Prostate gland (tissue), 2 donors: ENCODE measurements around the gene KAT2A. TPM values are rescaled to one million over a fixed set of nuclear protein-coding genes. Genes with fewer than 3 reads are reported as not detected.
A peak's percentile ranks its signal among the peaks of the same experiment; 100 is the strongest.

ENCODE experiments used
- DNase-seq: peaks from one replicate; pipeline ENCODE4 v3.0.0-alpha.2; 2019; ENCODE audit warnings: low spot score
- H3K27ac ChIP-seq, 2 donors: fragments of 200-600 bp; sonication (generic); 2 replicates each; pipeline ENCODE4 v1.5.1; 2017 to 2019
- H3K27me3 ChIP-seq: fragments of 200-600 bp; sonication (generic); replicated peaks from 2 replicates; pipeline ENCODE4 v1.5.1; 2019; ENCODE audit not compliant: insufficient read depth
- H3K36me3 ChIP-seq, 2 donors: fragments of 200-600 bp; sonication (generic); 1 replicate in 1 of 2; 2 replicates in 1 of 2; pipeline versions ENCODE4 v1.5.1 to v1.8.1; 2017 to 2019
- H3K4me1 ChIP-seq: fragments of 200-600 bp; sonication (generic); replicated peaks from 2 replicates; pipeline ENCODE4 v1.5.1; 2019
- H3K4me3 ChIP-seq, 2 donors: fragments of 200-600 bp; sonication (generic); 2 replicates each; pipeline ENCODE4 v1.5.1; 2017 to 2019
- H3K9me3 ChIP-seq: fragments of 200-600 bp; sonication (generic); 2 replicates; pipeline ENCODE4 v1.5.1; 2017
- CTCF ChIP-seq, 4 experiments: fragments of 200-600 bp in 2 of 4; fragments of 450-650 bp in 2 of 4; sonication (generic) in 2 of 4; IDR thresholded peaks; 1 replicate in 3 of 4; 2 replicates in 1 of 4; pipeline ENCODE4 v1.5.1; 2016 to 2019; ENCODE audit warnings: antibody characterized with exemption in 4 of 4, mild to moderate bottlenecking in 2 of 4, moderate library complexity in 2 of 4
- POLR2A ChIP-seq: fragments of 450-650 bp; IDR thresholded peaks from one replicate; pipeline ENCODE4 v1.6.1; 2016; ENCODE audit warnings: antibody characterized with exemption, mild to moderate bottlenecking
- POLR2AphosphoS5 ChIP-seq: sonication (generic); formaldehyde crosslinking; IDR thresholded peaks from one replicate; pipeline ENCODE4 v1.6.1; 2017; ENCODE audit warnings: antibody characterized with exemption
- WGBS: methylation state at CpG from one replicate; pipeline ENCODE4 v1.1.5; 2018; 5-methylcytosine and 5-hydroxymethylcytosine counted together
- intact Hi-C: fragments of 100-400 bp; cut with DNase I; formaldehyde crosslinking; loops from one replicate; pipeline ENCODE4 v1.14.2; 2022
- total RNA-seq, 2 donors: library from RNA; depleted of rRNA; stranded (reverse); fragments of >200 nt; gene quantifications; one replicate each; pipeline ENCODE4 v1.1.0, GENCODE V29; 2016

Gene KAT2A
- total RNA-seq, 2 donors from 2014 or later: 32.9 to 90.1 TPM

- no peak for DNase-seq
Measured at GRCh38 chr17:42072323-42073187, 48.6 kb downstream of the KAT2A start.

DNA sequence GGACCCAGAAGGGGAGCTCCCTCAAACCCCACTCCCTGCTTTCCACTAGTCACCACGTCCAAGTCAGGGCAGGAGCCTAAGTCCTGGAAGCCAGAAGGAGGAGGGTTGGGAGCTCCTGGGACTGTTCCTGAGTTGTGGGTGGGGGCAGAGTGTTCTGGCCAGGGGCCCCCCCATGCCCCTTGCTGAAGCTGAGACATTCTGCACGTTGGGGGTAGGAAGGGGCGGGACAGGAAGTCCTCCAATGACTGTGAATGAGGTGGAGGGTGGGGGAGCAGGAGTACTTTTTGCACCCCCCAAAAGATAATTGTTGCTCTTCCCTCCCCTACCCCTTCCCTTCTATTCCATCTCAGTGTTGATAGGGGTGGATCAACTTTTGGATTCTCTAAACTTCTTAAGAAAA is 49.4 kb downstream of the KAT2A start:
- intact Hi-C loops: no loop called here
- H3K4me1 ChIP-seq: no peaks in the 10 kb centered on the region
- WGBS: 21% methylated on average over 3 of the region's 3 CpGs

More at GRCh38 chr17:42072323-42073187, 48.6 kb downstream of the KAT2A start:
- Histone ChIP-seq H3K4me3 (peak overlapping the region; percentile 13 to 30), H3K4me1 (no peaks in the 10 kb centered on the region), H3K36me3 (no peaks in the 10 kb centered on the region), H3K27ac (no peak overlapping the region), H3K9me3 (no peaks in the 10 kb centered on the region), H3K27me3 (no peaks in the 10 kb centered on the region)
- WGBS: 9% methylated on average over 41 of the region's 67 CpGs
- intact Hi-C loops: no loop called here
- TF ChIP-seq CTCF (IDR thresholded peaks at IDR 0.05) (peak in 1 of 4 experiments; percentile 8), POLR2AphosphoS5 (no peak)

GRCh38 chr17:42068979-42069378 is 52.2 kb downstream of the KAT2A start:
- H3K4me3 ChIP-seq: no peak overlapping the region
- no peaks in the 10 kb centered on the region for H3K27me3 ChIP-seq
- WGBS: 74% methylated on average over 3 of the region's 3 CpGs
- intact Hi-C loops: loop anchor here (5.0 kb wide), 1 partner anchor 48 kb away; no protein-coding TSS in a partner anchor
- H3K4me1 ChIP-seq: no peaks in the 10 kb centered on the region
- no peaks in the 10 kb centered on the region for H3K9me3 ChIP-seq
- TF ChIP-seq CTCF (IDR thresholded peaks at IDR 0.05): no peak
- TF ChIP-seq POLR2A: no peak
- no peak for TF ChIP-seq POLR2AphosphoS5
- no peaks in the 10 kb centered on the region for H3K36me3 ChIP-seq
- DNase-seq: no peak
- H3K27ac ChIP-seq: no peak overlapping the region

More for the DNA sequence above, 49.4 kb downstream of the KAT2A start:
- no peaks in the 10 kb centered on the region for H3K36me3 ChIP-seq
- H3K27me3 ChIP-seq: no peaks in the 10 kb centered on the region
- peak overlapping the region in 1 of 2 donors; percentile 30 for H3K4me3 ChIP-seq
- H3K9me3 ChIP-seq: no peaks in the 10 kb centered on the region
- TF ChIP-seq CTCF (IDR thresholded peaks at IDR 0.05): no peak
- TF ChIP-seq POLR2AphosphoS5: no peak
- TF ChIP-seq POLR2A: no peak
- DNase-seq: no peak
- no peak overlapping the region for H3K27ac ChIP-seq

DNA sequence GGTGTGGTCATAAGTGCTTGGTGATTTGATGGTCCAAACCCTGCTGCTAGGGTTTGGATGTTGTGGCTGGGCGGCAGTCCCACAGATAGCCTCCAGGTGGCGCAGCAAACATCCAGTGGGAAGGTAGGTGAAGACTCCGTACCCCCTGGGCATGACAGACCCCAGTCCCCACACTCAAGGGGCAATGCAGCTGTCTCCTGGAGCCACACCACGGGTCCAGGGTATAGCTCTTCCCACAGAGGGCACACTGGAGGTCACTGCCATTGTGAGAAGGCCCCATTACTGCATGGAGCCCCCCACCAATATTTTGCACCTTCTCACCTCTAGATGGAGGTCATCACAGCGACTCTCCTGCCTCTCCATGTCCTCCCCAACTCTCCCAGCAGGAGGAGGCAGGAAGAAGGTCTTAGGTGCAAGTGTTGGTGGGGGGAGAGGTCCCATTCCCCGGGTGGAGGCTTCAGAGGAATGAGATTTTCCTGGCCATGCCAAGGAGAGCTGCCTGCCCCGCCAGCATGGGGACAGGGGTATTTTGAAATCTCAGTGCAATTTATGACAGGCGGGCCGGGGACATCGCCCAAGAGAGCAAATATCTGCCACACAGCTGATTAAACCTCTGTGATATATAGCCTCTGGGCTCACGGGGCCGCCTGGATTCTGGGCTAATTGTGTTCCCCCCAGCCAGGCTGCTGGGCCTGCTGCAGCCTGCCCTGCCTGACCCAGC is 53.6 kb downstream of the KAT2A start:
- no peaks in the 10 kb centered on the region for H3K27me3 ChIP-seq
- peak; percentile 61 for DNase-seq
- H3K9me3 ChIP-seq: no peaks in the 10 kb centered on the region
- intact Hi-C loops: loop anchor here (5.0 kb wide), 1 partner anchor 50 kb away; no protein-coding TSS in a partner anchor
- WGBS: 33% methylated on average over 12 of the region's 12 CpGs
- no peak overlapping the region for H3K4me3 ChIP-seq
- no peaks in the 10 kb centered on the region for H3K4me1 ChIP-seq
- H3K36me3 ChIP-seq: no peaks in the 10 kb centered on the region
- TF ChIP-seq POLR2A (no peak), POLR2AphosphoS5 (peak; percentile 44), CTCF (IDR thresholded peaks at IDR 0.05) (peak; percentile 76 to 86 (median 82))
- no peak overlapping the region for H3K27ac ChIP-seq
